CMK (cell line): ENCODE data around the gene PHLDB2.

ENCODE experiments used
- DNase-seq: peaks from one replicate; pipeline ENCODE4 v3.0.0-alpha.2; 2010; ENCODE audit warnings: low read depth

PHLDB2 gene

GRCh38 chr3:111965484-111965883, 106.4 kb downstream of the PHLDB2 start:
- no peak for DNase-seq

GRCh38 chr3:111967068-111967467, 108.0 kb downstream of the PHLDB2 start:
- DNase-seq, result no peak

GRCh38 chr3:111967651-111968274, 108.7 kb downstream of the PHLDB2 start:
- peak; percentile 42 for DNase-seq

- DNase-seq, result no peak
These were observed 109.4 kb downstream of the PHLDB2 start for GRCh38 chr3:111968319-111969054.

- no peak for DNase-seq
These were observed 111.3 kb downstream of the PHLDB2 start for GRCh38 chr3:111970376-111970775.

GRCh38 chr3:111971533-111972130, 112.6 kb downstream of the PHLDB2 start:
- no peak for DNase-seq

- DNase-seq, result no peak
These were observed 113.8 kb downstream of the PHLDB2 start for GRCh38 chr3:111972891-111973290.

GRCh38 chr3:111975131-111975530, 116.1 kb downstream of the PHLDB2 start:
- no peak for DNase-seq

GRCh38 chr3:111976254-111976653, 117.2 kb downstream of the PHLDB2 start:
- DNase-seq, result no peak

- DNase-seq, result peak; percentile 89
These were observed 119.7 kb downstream of the PHLDB2 start, which contains the start of gene ABHD10 for GRCh38 chr3:111978583-111979433. Gene ABHD10 (plus strand): TSS chr3:111979026. CDS start chr3:111979062, 36 bp downstream.

GRCh38 chr3:111979434-111980038, 120.5 kb downstream of the PHLDB2 start:
- DNase-seq, result no peak

GRCh38 chr3:111980716-111981456, 121.8 kb downstream of the PHLDB2 start:
- DNase-seq, result no peak

- no peak for DNase-seq
These were observed 122.3 kb downstream of the PHLDB2 start for GRCh38 chr3:111981457-111981763.

GRCh38 chr3:111984636-111985298, 125.7 kb downstream of the PHLDB2 start:
- DNase-seq, result no peak

- no peak for DNase-seq
These were observed 127.7 kb downstream of the PHLDB2 start for GRCh38 chr3:111986800-111987199.

GRCh38 chr3:111989061-111989678, 130.1 kb downstream of the PHLDB2 start:
- no peak for DNase-seq

- DNase-seq, result no peak
These were observed 134.0 kb downstream of the PHLDB2 start for GRCh38 chr3:111993038-111993437.

- DNase-seq, result no peak
These were observed 139.8 kb downstream of the PHLDB2 start, which contains the start of gene TAGLN3 for GRCh38 chr3:111998636-111999483. Gene TAGLN3 (plus strand): TSS chr3:111998922. CDS start chr3:111999423, 501 bp downstream.
